SKM-1 (cell line): Measurements from ENCODE around the gene KIAA1755.
"Not testable (repeated sequence)": the region's sequence is repeated elsewhere in the genome, so short reads cannot be mapped to it uniquely, and the experiment has no call there.

Experiments
- DNase-seq: peaks from one replicate; lab custom pipeline; 2025; ENCODE audit not compliant: unreplicated experiment; lab: John Stamatoyannopoulos, UW

KIAA1755 gene

DNA sequence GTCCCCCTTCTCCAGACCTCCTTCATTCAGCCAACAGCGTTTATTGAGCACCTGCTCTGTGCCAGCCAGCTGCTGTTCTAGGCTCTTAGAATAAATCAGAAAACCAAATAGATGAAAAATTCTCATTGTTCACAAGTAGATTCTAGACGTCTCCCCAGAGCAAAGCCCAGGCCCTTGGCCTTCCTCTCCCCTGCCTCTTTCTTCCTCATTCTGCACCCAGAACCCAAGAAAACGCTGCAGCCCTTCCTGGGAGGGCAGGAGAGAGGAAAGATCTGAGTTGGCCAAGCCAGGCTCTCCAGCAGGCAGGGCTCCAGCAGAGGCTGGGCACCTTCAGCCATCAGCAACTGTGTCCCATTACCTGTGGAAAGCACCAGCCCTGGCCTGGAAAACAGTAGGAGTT is 31.4 kb upstream of the KIAA1755 start:
- peak; percentile 53 for DNase-seq

DNA sequence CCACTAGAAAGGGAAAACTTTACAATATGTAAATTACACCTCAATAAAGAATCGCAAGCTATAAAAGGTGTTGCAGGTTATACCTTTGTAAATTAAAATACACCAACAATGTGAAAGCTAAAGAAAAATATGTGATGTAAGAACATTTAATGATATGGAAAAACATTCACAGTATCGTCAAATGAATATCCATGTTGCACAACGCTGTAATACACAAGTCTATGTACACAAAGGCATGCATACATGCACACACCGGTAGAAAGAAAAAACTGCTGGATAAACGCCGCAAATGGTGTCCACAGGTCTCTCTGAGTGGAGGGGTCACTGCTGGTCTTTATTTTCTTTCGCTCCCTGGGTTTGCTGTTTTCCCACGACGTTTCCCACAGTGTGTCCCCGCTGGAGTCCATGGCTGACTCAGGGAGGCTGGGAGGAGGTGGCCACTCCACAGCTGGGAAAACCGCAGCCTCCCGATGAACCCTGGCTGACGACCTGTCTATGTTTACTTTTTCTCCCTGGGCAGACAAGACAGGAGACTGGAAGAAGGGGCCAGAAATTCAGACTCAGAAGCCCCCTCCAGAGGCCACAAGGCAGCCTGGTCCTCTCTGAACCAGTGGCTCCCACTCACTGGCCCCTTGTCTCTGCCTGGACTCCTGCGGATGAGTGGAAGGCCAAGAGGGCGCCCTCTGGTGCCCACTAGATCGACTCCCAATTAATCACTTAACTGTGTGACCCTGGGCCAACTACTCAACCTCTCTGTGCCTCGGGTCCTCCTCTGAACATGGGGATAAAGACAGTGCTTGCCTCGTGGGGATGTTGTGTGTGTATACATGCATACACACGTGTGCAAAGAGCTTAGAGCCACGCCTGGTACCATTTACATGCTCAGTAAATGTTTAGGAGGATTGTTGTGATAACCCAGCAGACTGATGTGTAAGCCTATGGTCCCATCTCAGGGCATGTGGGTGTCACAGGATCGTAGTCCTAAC is 30.6 kb upstream of the KIAA1755 start:
- DNase-seq = no peak

DNA sequence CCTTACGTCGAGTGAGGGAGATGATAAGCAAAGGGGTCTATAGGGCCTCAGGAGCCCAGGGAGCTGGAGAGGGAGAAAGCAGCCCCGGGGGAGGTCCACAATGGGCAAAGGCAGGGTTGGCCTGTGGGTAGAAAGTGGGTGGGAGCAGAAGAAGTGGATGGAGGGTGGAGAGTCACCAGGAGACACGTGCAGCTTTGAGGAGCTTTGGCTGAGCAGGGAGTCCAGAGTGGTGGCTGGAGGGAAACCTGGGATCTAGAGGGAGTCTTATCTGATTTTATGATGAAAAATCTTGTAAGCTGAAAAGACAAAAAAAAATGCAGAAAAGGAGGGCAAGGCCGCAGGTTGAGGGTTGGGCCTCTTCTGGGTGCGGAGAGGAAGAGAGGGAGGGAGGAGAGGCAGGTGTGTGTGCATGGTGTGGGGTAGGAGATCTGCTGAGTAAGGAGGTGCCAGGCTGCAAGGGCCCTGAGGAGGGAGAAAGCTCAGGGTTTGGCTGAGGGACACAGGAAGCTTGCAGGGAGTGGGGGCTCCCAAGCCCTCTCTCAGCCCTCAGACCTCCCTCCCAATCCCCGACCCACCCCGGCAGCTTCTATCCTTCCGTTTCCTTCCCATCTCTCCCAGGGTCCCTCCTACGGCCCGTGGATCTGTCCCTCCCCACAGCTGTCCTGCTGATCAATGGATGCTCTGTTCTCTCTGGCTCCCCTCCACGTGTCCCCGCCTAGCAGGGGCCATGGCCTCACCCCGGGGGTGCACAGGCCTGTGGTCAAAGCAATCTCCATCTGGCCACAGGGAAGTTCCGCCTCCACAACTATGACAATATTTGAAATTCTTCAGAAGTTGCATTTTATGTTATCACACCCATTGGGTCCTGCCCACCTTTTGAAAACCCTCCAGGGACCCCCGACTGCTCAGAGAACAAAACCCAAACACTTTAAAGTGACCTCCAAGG is 26.3 kb upstream of the KIAA1755 start:
- DNase-seq = no peak

DNA sequence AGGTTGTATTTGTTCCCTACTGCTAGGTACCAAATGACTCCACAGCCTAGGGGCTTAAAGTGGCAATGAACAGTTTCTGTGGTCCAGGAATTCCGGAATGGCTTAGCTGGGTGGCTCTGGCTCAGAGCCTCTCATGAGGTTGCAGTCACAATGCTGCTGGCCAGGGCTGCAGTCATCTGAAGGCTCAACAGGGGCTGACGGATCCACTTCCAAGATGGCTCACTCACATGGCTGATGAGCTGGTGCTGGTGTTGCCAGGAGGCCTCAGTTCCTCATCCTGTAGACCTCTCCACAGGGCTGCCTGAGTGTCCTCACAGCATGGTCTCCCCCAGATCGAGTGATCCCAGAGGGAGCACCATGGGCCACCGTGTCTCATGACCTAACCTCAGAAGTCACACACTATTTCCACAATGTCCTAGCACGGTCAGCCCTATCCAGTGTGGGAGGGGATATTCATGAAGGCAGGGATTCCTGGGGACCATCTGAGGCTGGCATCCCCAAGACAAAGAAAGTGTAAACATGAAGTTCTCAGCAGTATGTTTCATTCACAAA is 24.4 kb upstream of the KIAA1755 start:
- DNase-seq = no peak

DNA sequence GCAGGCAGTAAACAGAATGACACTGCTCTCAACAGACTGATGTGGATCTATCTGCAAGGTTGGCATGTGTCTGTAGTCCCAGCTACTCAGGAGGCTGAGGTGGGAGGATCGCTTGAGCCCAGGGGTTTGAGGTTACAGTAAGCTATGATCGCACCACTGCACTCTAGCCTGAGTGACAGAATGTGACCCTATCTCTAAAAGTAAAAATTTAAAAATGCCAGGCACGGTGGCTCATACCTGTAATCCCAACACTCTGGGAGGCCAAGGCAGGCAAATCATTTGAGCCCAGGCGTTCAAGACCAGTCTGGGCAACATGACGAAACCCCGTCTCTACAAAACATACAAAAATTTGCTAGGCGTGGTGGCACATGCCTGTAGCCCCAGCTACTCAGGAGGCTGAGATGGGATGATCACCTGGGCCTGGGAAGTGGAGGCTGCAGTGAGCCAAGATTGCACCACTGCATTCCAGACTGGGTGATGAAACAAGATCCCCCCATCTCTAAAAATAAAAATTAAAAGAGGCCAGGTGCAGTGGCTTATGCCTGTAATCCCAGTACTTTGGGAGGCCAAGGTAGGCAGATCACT is 23.6 kb upstream of the KIAA1755 start:
- DNase-seq = not testable (repeated sequence)

DNA sequence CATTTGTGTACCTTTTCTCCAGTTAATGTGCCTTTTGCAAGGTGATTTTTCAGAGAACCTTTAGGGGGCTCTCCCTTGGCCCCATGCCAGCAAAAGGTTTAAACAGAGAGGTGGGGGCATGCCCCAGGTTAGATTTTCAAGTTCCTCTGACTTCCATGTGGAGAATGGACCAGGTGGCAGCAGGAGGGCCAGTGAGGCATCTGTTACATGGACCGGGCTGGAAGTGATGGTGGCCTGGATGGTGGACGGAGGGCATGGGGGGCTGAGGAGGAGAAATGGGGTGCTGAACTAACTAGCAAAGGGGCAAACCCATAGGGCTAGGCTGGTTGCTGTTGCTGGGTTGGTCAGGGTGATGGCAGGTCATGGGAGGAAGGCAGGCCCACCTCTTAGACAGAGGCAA is 22.7 kb upstream of the KIAA1755 start:
- no peak for DNase-seq

DNA sequence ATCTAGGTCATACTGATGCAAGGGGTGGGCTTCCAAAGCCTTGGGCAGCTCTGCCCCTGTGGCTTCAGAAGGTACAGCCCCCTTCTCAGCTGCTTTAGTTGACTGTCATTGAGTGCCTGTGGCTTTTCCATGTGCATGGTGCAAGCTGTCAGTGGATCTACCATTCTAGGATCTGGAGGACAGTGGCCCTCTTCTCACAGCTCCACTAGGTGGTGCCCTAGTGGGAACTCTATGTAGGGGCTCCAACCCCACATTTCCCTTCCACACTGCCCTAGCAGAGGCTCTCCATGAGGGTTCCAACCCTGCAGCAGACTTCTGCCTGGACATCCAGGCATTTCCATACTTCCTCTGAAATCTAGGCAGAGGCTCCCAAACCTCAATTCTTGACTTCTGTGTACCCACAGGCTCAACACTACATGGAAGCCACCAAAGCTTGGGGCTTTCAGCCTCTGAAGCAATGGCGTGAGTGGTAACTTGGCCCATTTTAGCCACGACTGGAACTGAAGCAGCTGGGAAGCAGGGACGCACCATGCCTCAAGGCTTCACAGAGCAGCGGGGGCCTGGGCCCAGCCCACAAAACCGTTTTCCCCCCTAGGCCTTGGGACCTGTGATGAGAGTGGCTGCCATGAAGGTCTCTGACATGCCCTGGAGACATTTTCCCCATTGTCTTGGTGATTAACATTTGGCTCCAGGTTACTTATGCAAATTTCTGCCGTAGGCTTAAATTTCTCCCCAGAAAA is 20.8 kb upstream of the KIAA1755 start:
- not testable (repeated sequence) for DNase-seq

DNA sequence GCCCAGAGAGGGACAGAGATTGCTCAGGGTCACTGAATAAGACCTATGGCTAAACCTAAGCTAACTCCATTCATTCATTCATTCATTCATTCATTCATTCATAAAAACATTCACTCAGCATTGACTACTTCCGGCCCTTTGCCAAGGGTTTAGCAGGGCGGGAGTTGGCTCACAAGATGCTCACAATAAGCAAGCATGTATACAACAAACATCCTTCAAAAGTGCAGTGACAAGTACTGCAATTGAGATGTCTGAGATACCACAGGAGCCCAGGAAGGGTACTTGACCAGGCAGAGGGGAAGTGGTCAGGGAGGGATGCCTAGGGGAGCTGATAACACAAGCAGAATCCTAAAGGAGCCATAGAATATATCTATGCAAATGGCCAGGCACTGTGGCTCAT is 18.2 kb upstream of the KIAA1755 start:
- no peak for DNase-seq

DNA sequence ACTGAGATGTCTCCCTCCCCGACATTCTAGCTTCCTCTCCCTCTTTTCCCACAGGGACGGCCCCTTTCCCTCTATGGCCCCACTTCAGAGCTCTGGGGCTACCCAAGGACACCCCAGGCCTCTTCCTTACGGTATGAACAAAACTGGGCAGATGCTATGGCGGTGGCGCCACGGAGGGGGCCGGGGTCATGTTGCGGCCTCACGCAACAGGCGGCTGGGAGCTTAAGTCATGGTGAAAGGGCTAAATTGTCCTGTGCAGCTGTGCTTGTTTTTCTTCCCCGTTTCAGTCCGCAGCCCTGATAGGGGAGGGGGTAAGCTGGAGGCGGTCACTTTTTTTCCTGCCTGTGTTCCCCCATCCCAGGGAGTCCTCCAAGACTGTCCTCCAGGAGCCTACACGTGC is 17.6 kb upstream of the KIAA1755 start:
- DNase-seq = no peak

DNA sequence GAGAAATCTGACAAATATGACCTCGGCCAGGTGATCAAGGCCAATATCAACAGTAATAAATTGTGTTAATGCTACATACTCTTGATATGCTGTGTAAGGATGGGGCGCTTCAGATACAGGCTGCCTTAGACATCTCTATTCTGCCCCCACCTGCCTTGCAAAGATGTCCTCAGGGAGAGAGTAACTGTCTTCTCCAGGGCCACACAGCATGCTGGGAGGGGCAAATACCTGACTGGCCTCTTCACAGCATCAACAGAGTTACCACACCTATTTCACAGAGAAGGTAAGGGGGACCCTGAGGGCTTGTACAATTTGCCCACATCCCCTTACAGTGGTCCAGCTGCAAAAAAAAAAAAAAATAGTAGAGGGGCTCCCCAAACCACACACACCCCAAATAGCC is 17.2 kb upstream of the KIAA1755 start:
- DNase-seq = no peak

DNA sequence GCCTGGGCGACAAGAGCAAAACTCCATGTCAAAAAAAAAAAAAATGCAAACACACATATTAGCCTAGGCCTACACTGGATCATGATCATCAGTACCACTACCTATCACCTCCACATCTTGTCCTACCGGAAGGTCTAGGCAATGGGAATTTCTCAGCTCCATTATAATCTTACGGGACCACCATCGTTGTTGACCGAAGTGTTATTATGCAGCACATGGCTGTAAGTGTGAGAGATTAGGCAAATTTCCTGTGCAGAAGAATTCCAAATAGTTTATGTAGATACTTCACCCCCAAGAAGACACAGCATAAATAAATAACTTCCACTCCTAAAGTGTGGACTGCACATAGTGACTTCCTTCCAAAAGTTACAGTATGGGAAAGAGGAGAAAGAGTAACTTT is 16.8 kb upstream of the KIAA1755 start:
- no peak for DNase-seq

DNA sequence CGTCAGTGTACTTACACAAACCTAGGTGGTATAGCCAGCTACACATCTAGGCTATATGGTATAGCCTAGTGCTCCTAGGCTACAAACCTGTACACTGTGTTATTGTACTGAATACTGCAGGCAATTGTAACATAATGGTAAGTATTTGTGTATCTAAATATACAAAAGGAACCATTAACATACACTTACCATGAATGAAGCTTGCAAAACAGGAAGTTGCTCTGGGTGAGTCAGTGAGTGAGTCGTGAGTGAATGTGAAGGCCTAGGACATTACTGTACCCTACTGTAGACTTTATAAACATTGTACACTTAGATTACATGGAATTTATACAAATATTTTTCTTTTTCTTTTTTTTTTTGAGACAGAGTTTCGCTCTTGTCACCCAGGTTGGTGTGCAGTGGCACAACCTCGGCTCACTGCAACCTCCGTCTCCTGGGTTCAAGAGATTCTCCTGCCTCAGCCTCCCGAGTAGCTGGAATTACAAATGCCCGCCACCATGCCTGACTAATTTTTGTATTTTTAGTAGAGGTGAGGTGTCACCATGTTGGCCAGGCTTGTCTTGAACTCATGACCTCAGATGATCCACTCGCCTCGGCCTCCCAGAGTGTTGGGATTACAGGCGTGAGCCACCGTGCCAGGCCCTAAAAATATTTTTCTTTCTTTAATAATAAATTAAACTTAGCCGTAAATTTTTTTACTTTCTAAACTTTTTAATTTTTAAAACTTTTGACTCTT is 15.4 kb upstream of the KIAA1755 start:
- peak; percentile 31 for DNase-seq

DNA sequence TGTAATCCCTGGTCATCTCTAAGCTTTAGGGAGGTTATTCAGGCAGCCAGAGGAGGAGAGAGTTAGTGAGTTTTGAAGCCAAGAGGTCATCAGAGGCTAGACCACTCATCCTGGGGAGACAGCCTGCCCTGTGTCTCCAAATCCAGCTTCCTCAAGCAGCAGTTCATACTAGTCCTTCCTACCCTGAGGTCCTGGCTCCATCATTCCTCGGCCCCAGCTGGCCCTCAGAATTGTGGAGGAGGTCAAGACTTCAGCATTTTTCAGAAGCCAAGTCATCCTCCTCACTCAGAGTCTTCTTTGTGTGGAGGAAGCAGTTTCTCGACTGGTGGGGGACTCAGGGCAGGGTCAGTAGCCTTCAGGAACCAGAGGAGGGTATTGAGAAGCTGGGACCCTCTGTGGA is 12.4 kb upstream of the KIAA1755 start:
- DNase-seq = no peak

DNA sequence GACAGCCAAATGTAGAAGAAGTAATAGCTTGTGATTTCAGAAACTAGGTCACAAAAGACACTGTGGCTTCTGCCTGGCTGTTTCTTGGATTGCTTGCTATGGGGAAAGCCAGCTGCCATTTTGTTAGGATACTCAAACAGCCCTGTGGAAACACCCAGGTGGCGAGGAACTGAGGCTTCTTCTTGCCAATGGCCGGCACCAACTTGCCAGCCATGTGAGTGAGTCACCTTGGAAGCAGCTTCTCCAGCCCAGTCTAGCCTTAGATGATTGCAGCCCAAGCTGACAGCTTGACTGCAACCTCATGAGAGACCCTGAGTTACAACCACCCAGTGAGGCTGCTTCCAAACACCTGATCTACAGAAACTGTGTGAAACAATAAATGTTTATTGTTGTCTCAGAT is 11.9 kb upstream of the KIAA1755 start:
- no peak for DNase-seq

DNA sequence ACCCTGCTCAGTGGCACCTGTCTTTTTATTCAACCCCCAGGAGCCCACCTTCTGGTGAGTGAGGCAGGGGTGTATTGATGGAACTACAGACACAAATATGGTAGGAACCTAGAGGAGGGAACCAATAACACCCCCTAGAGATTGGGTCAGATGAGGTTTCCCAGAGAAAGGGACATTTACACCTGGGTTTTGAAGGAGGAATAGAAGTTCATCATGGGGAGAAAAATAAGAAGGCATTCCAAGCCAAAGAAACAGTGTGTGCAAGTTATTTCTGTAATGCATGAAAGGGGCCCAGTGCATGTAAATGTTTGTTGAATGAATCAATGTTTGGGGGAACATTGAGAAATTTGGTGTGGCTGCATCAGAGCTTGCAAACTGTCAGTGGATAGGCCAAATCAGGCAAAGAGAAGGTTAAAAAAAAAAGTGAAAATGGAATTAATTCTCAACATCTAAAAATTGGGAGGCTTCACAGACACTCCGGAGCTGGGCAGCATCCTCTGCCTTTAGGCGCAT is 11.1 kb upstream of the KIAA1755 start:
- no peak for DNase-seq

DNA sequence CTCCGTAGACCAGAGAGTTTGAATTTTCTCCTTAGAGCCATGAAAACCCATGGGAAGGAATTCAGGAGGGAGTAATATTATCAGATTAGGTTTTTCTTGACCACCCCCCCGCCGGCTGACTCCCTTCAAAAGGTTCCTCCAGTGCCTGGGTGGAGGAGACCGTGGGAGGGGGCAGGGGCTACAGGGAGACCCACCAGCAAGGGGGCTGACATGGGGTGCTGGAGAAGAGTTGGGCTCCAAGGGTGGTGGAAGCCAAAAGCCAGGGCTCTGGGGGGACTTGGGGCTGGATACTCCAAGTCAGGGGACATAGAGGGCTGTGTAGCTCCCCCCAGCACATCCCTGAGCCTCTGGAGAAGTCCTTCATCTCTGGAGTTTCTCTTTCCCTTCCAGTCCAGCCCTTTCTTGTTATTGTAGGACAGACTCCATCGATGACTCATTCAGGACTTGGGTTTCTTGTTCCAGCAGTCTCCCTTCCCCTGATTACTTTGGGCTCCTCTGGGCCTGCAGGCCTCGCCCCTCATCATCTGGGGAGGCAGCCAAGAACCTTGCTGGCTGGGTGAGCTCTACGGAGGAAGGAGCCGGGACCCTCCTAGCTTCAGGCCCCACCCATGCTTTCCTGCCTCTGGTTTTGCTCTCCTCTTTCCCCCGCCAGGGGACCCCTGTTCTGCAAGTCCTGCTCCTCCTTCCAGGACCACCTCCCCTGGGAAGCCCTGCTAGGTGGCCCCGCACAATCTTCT is 10.5 kb upstream of the KIAA1755 start:
- no peak for DNase-seq

DNA sequence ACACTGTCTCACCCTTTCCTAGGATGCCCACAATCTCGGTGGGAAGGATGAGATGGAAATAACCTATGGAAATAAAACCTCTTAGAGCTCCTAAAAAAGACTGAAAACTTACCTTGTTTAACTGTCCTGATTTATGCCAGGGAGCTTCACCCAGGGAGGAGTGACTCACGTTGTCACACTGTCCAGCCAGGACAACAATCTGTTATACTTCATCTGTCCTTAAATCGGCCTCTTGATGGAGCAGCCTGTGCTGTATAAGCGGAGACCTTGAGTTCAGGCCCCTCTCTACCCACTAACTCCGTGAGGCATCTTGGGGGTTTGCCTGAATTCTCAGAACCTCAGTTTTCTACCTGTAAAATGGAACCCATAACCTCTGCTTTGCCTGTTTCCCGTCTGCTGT is 9.2 kb upstream of the KIAA1755 start:
- DNase-seq = no peak

DNA sequence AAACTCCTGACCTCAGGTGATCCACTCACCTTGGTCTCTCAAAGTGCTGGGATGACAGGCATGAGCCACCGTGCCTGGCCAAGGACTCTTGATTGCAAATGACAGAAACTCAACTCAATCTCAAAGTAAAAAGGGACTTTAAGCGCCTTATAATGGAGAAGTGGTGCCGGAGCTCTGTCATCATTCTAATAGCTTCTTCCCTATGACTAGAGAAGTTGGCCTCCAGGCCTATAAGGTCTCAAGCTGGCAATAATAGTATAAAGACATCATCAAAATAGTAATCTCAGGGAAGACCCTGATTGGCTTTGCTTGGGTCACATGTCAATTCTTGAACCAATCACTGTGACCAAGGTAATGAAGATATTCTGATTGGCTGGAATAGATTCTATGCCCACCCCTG is 8.5 kb upstream of the KIAA1755 start:
- DNase-seq = no peak
